ENCODE measurements around the gene SRSF3. TPM values are rescaled to one million over a fixed set of nuclear protein-coding genes. Genes with fewer than 3 reads are reported as not detected.
"Not testable (repeated sequence)": the region's sequence is repeated elsewhere in the genome, so short reads cannot be mapped to it uniquely, and the experiment has no call there.

Gene SRSF3
- total and polyA plus RNA-seq, 2 donors (not counting 1 experiment from before 2014, with no cell fraction given): 316 to 642 TPM

DNA sequence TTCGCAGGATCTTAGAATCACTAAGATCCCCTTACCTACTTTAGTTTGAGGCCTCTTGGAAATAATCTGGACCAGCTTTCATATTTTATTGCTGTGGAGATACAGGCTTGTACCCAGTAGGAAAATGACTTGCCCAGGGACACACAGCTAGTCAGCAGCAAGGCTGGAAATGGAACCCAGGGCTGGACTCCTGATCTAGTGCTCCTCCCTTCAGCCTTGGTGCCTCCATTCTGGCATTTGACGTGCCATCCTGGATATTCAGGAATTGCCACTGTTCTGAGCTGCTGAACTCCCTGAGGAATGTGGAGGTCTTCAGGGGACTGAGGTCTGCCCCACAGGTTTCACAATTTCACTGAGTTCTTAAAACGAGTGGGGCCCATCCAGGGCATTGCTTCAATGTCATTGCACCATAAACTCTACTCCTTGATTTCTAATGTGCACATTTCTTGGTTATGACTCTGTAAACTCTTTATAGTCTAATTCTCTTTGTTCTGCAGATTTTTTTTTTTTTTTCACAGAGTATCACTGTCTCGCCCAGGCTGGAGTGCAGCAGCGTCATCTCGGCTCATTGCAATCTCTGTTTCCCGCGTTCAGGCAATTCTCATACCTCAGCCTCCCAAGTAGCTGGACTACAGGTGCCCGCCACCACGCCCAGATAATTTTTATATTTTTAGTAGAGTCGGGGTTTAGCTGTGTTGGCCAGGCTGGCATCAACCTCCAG is 57.7 kb downstream of the SRSF3 start:
- ChIA-PET POLR2A (interaction anchor here (0.6 kb wide), 1 partner anchor 513 kb away, joined by 7 read pairs; no protein-coding TSS in a partner anchor), CTCF (interaction anchor here (0.6 to 2.9 kb wide), 7 partner anchors 17 to 108 kb away, joined by 3 to 7 read pairs (median 4); no protein-coding TSS in a partner anchor)
- no peak overlapping the region for H3K27ac ChIP-seq (ENCODE audit: low read length in 2 of 2)
- H3K4me3 ChIP-seq (ENCODE audit: control extremely low read depth in 1 of 5, extremely low read depth in 1 of 5, insufficient read depth in 1 of 5, low read depth in 2 of 5, low read length in 4 of 5): no peak overlapping the region
- no peaks in the 10 kb centered on the region for H3K36me3 ChIP-seq (replicated peaks in 1 of 2; ENCODE audit: control extremely low read depth in 1 of 2, control insufficient read depth in 1 of 2, extremely low read depth in 1 of 2, insufficient read depth in 2 of 2, low read length in 1 of 2)
- Mint-ChIP-seq H3K4me1 (peaks cover 34% of the 10 kb centered on the region), H3K9me3 (ENCODE audit: insufficient read depth) (no peaks in the 10 kb centered on the region), H3K27me3 (peaks cover 11% of the 10 kb centered on the region), H3K27ac (peak overlapping the region; percentile 46), H3K4me3 (no peak overlapping the region)
- H3K9me3 ChIP-seq (ENCODE audit: control extremely low read depth in 1 of 3, control insufficient read depth in 2 of 3, insufficient read depth in 1 of 3, low read length in 2 of 3): no peaks in the 10 kb centered on the region
- H3K4me2 ChIP-seq (replicated peaks; ENCODE audit: low read depth, low read length, poor library complexity, severe bottlenecking): peak overlapping the region; percentile 54
- DNase-seq (no peak), ATAC-seq (ENCODE audit: low read depth) (no peak)
- no peak overlapping the region for H3K9ac ChIP-seq (ENCODE audit: low read length)
- peaks cover 0 to 4% (median 0%) of the 10 kb centered on the region in 4 experiments for H3K27me3 ChIP-seq (replicated peaks in 1 of 4; ENCODE audit: control extremely low read depth in 1 of 4, control insufficient read depth in 3 of 4, insufficient read depth in 4 of 4, low read length in 3 of 4)
- H3K4me1 ChIP-seq (ENCODE audit: control insufficient read depth in 2 of 2, insufficient read depth in 2 of 2, low read length in 2 of 2): peaks cover 20 to 23% of the 10 kb centered on the region in 2 donors
- H4K20me1 ChIP-seq (ENCODE audit: control insufficient read depth, insufficient read depth, low read length, poor library complexity, severe bottlenecking): no peaks in the 10 kb centered on the region
- WGBS (ENCODE audit: insufficient coverage): 95% methylated on average over 3 of the region's 11 CpGs
- no peak for TF ChIP-seq EZH2 (IDR thresholded peaks at IDR 0.05; ENCODE audit: borderline replicate concordance, insufficient read depth, low read depth, low read length, poor library complexity, severe bottlenecking)
- TF ChIP-seq, protein P1, sequence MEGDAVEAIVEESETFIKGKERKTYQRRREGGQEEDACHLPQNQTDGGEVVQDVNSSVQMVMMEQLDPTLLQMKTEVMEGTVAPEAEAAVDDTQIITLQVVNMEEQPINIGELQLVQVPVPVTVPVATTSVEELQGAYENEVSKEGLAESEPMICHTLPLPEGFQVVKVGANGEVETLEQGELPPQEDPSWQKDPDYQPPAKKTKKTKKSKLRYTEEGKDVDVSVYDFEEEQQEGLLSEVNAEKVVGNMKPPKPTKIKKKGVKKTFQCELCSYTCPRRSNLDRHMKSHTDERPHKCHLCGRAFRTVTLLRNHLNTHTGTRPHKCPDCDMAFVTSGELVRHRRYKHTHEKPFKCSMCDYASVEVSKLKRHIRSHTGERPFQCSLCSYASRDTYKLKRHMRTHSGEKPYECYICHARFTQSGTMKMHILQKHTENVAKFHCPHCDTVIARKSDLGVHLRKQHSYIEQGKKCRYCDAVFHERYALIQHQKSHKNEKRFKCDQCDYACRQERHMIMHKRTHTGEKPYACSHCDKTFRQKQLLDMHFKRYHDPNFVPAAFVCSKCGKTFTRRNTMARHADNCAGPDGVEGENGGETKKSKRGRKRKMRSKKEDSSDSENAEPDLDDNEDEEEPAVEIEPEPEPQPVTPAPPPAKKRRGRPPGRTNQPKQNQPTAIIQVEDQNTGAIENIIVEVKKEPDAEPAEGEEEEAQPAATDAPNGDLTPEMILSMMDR (IDR thresholded peaks at IDR 0.05): no peak
- H3K79me2 ChIP-seq (ENCODE audit: control insufficient read depth, insufficient read depth, low read length): no peaks in the 10 kb centered on the region
- intact Hi-C loops (cut with micrococcal nuclease): no loop called here
- no peak overlapping the region for H2AFZ ChIP-seq (ENCODE audit: insufficient read depth, low read depth, low read length, poor library complexity, severe bottlenecking)

DNA sequence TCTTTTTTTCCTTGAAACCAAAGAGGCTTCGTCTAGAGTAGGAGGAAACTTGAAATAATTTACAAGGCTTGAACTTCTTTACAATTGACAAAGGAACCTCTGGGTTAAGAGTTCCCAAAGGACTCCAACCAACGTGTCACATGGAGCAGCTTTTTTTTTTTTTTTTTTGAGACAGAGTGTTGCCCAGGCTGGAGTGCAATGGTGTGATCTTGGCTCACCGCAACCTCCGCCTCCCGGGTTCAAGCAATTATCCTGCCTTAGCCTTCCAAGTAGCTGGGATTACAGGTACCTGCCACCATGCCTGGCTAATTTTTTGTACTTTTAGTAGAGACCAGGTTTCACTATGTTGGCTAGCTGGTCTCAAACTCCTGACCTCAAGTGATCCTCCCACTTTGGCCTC is 60.3 kb downstream of the SRSF3 start:
- ChIA-PET CTCF (interaction anchor here (0.7 to 1.6 kb wide), 2 partner anchors 19 to 30 kb away, joined by 4 to 7 read pairs; no protein-coding TSS in a partner anchor), POLR2A (interaction anchor here (0.6 to 1.1 kb wide), 2 partner anchors 9 to 12 kb away, joined by 3 read pairs; no protein-coding TSS in a partner anchor)
- ATAC-seq (ENCODE audit: low read depth); H3K27ac ChIP-seq (ENCODE audit: low read length in 2 of 2); DNase-seq; H3K27me3 ChIP-seq (replicated peaks in 1 of 4; ENCODE audit: control extremely low read depth in 1 of 4, control insufficient read depth in 3 of 4, insufficient read depth in 4 of 4, low read length in 3 of 4); H2AFZ ChIP-seq (ENCODE audit: insufficient read depth, low read depth, low read length, poor library complexity, severe bottlenecking); H3K9ac ChIP-seq (ENCODE audit: low read length); H3K79me2 ChIP-seq (ENCODE audit: control insufficient read depth, insufficient read depth, low read length); H4K20me1 ChIP-seq (ENCODE audit: control insufficient read depth, insufficient read depth, low read length, poor library complexity, severe bottlenecking); H3K4me3 ChIP-seq (ENCODE audit: control extremely low read depth in 1 of 5, extremely low read depth in 1 of 5, insufficient read depth in 1 of 5, low read depth in 2 of 5, low read length in 4 of 5); intact Hi-C loops (cut with micrococcal nuclease); H3K9me3 ChIP-seq (ENCODE audit: control extremely low read depth in 1 of 3, control insufficient read depth in 2 of 3, insufficient read depth in 1 of 3, low read length in 2 of 3); H3K9me3 Mint-ChIP-seq (ENCODE audit: insufficient read depth); H3K36me3 ChIP-seq (replicated peaks in 1 of 2; ENCODE audit: control extremely low read depth in 1 of 2, control insufficient read depth in 1 of 2, extremely low read depth in 1 of 2, insufficient read depth in 2 of 2, low read length in 1 of 2); H3K4me3 Mint-ChIP-seq; H3K4me2 ChIP-seq (replicated peaks; ENCODE audit: low read depth, low read length, poor library complexity, severe bottlenecking); H3K27ac Mint-ChIP-seq: not testable (repeated sequence)
- Mint-ChIP-seq H3K4me1 (peaks cover 45% of the 10 kb centered on the region), H3K27me3 (peaks cover 22% of the 10 kb centered on the region)
- H3K4me1 ChIP-seq (ENCODE audit: control insufficient read depth in 2 of 2, insufficient read depth in 2 of 2, low read length in 2 of 2): peaks cover 32 to 33% of the 10 kb centered on the region in 2 donors
- 83% methylated on average over 4 of the region's 5 CpGs for WGBS (ENCODE audit: insufficient coverage)

Small RNA genes within 50 kb of the gene (small RNA-seq; reads per million reads assigned to genes)
- gene MIR3925 (ENCODE audit: insufficient read length, low read depth, low replicate concordance) (not detected), gene RNU1-88P (ENCODE audit: insufficient read length, low read depth, low replicate concordance) (18.6 reads per million, percentile 89 among the genes with 10 or more reads in this experiment)

Other genes with a start within 250 kb of the SRSF3 start
- gene ETV7, start 206.7 kb upstream of the SRSF3 start, total RNA-seq: 0.46 and 0.96 TPM in 2 replicates
- 0.79 and 2.0 TPM in 2 replicates for gene ETV7, start 206.7 kb upstream of the SRSF3 start, polyA plus RNA-seq
- gene PXT1, start 151.5 kb upstream of the SRSF3 start, total RNA-seq: 0.27 and 0.52 TPM in 2 replicates
- gene PXT1, start 151.5 kb upstream of the SRSF3 start, polyA plus RNA-seq: 0.09 TPM in 1 of 2 replicates, not detected in the other
- 37.5 and 44.3 TPM in 2 replicates for gene KCTD20, start 151.4 kb upstream of the SRSF3 start, total RNA-seq
- 19.5 and 23.2 TPM in 2 replicates for gene KCTD20, start 151.4 kb upstream of the SRSF3 start, polyA plus RNA-seq
- 67.4 and 71.8 TPM in 2 replicates for gene STK38, start 46.9 kb upstream of the SRSF3 start, total RNA-seq
- 26.1 and 29.7 TPM in 2 replicates for gene STK38, start 46.9 kb upstream of the SRSF3 start, polyA plus RNA-seq
- 45.5 and 47.2 TPM in 2 replicates for gene CDKN1A, start 84.4 kb downstream of the SRSF3 start, total RNA-seq
- 352 and 542 TPM in 2 replicates for gene CDKN1A, start 84.4 kb downstream of the SRSF3 start, polyA plus RNA-seq
- 0.15 and 0.19 TPM in 2 replicates for gene RAB44, start 103.5 kb downstream of the SRSF3 start, total RNA-seq
- gene RAB44, start 103.5 kb downstream of the SRSF3 start, polyA plus RNA-seq: 0.16 and 0.25 TPM in 2 replicates
- gene CPNE5, start 245.1 kb downstream of the SRSF3 start, total RNA-seq: 49.8 and 51.4 TPM in 2 replicates
- 125 and 357 TPM in 2 replicates for gene CPNE5, start 245.1 kb downstream of the SRSF3 start, polyA plus RNA-seq

Measured in B cell (primary cell).